HG03565 (cell line): Measurements from ENCODE around the gene KCNIP4.

ENCODE experiments used
- ATAC-seq: cut with Tn5 transposase; IDR thresholded peaks from one replicate; pipeline ENCODE4 v1.9.1; 2021; ENCODE audit warnings: mild to moderate bottlenecking, moderate library complexity; ENCODE audit not compliant: unreplicated experiment

KCNIP4 gene

GRCh38 chr4:21901831-21902230 is 46.7 kb downstream of the KCNIP4 start:
- no peak for ATAC-seq

- no peak for ATAC-seq
These were observed 47.3 kb downstream of the KCNIP4 start for GRCh38 chr4:21901281-21901680.

- no peak for ATAC-seq
These were observed 48.4 kb downstream of the KCNIP4 start for GRCh38 chr4:21900211-21900610.

GRCh38 chr4:21898101-21898500 is 50.5 kb downstream of the KCNIP4 start:
- no peak for ATAC-seq

- ATAC-seq: no peak
These were observed 51.8 kb downstream of the KCNIP4 start for GRCh38 chr4:21896767-21897166.

- ATAC-seq: no peak
These were observed 55.4 kb downstream of the KCNIP4 start for GRCh38 chr4:21893136-21893535.

GRCh38 chr4:21890231-21890630 is 58.3 kb downstream of the KCNIP4 start:
- no peak for ATAC-seq

- peak; percentile 75 for ATAC-seq
These were observed 60.2 kb downstream of the KCNIP4 start for GRCh38 chr4:21888195-21888976.

GRCh38 chr4:21887481-21887880 is 61.1 kb downstream of the KCNIP4 start:
- no peak for ATAC-seq

GRCh38 chr4:21885770-21886169 is 62.8 kb downstream of the KCNIP4 start:
- no peak for ATAC-seq

- no peak for ATAC-seq
These were observed 63.3 kb downstream of the KCNIP4 start for GRCh38 chr4:21885241-21885640.

- no peak for ATAC-seq
These were observed 64.0 kb downstream of the KCNIP4 start for GRCh38 chr4:21884615-21885014.

GRCh38 chr4:21882051-21882839 is 66.3 kb downstream of the KCNIP4 start:
- no peak for ATAC-seq

- ATAC-seq: no peak
These were observed 69.4 kb downstream of the KCNIP4 start for GRCh38 chr4:21879187-21879586.

- ATAC-seq: no peak
These were observed 71.9 kb downstream of the KCNIP4 start for GRCh38 chr4:21876711-21877110.

GRCh38 chr4:21873145-21873544 is 75.4 kb downstream of the KCNIP4 start:
- ATAC-seq: no peak

GRCh38 chr4:21872101-21872500 is 76.5 kb downstream of the KCNIP4 start:
- no peak for ATAC-seq

GRCh38 chr4:21869978-21870745 is 78.4 kb downstream of the KCNIP4 start:
- ATAC-seq: no peak

GRCh38 chr4:21864686-21865085 is 83.9 kb downstream of the KCNIP4 start:
- ATAC-seq: no peak

- no peak for ATAC-seq
These were observed 85.7 kb downstream of the KCNIP4 start for GRCh38 chr4:21862917-21863316.

- no peak for ATAC-seq
These were observed 89.6 kb downstream of the KCNIP4 start for GRCh38 chr4:21858971-21859370.
